Colonic mucosa (tissue), 4 donors: ENCODE measurements around the gene JPH4. TPM values are rescaled to one million over a fixed set of nuclear protein-coding genes. Genes with fewer than 3 reads are reported as not detected.

Experiments
- DNase-seq: peaks from one replicate; pipeline ENCODE4 v3.0.0-alpha.2; 2020
- H3K27ac ChIP-seq: fragments of 200-600 bp; one replicate; pipeline ENCODE4 v1.8.0; 2021
- H3K27me3 ChIP-seq: fragments of 200-600 bp; one replicate; pipeline ENCODE4 v1.8.0; 2021
- H3K36me3 ChIP-seq: fragments of 200-600 bp; one replicate; pipeline ENCODE4 v1.8.0; 2021
- H3K4me1 ChIP-seq: fragments of 200-600 bp; one replicate; pipeline ENCODE4 v1.8.0; 2021; ENCODE audit warnings: mild to moderate bottlenecking
- H3K4me3 ChIP-seq: fragments of 200-600 bp; one replicate; pipeline ENCODE4 v1.8.0; 2021
- H3K9ac ChIP-seq, 2 donors: one replicate each; pipeline ENCODE4 v1.7.0; 2013; ENCODE audit warnings: control low read depth in 2 of 2, low read depth in 2 of 2, low read length in 2 of 2
- H3K9me3 ChIP-seq: fragments of 200-600 bp; one replicate; pipeline ENCODE4 v1.8.0; 2021
- CTCF ChIP-seq: fragments of 200-600 bp; IDR thresholded peaks from one replicate; pipeline ENCODE4 v1.8.0; 2022; ENCODE audit warnings: antibody characterized with exemption, mild to moderate bottlenecking
- intact Hi-C: fragments of 100-400 bp; cut with DNase I; formaldehyde crosslinking; loops from one replicate; pipeline ENCODE4 v1.14.1; 2022
- total RNA-seq, 2 donors: library from RNA; stranded (reverse); fragmentation: NEBNext Ultra II Directional in 1 of 2; extraction: Animal tissue kit (Norgen Biotek cat#: 25700) in 1 of 2; gene quantifications; one replicate each; pipeline ENCODE4 v1.2.1, GENCODE V29; 2021
- donor health status: healthy.
- donor health status: DM: no; HTN: no; CAD: no.
- donor health status: DM: no; HTN: no; CAD: no.

JPH4 gene
- total RNA-seq, 2 donors from 2014 or later: 0.30 to 0.58 TPM

- H3K4me1 ChIP-seq: no peaks in the 10 kb centered on the region
- H3K4me3 ChIP-seq: no peak overlapping the region
- intact Hi-C loops: no loop called here
- no peaks in the 10 kb centered on the region for H3K36me3 ChIP-seq
- no peak overlapping the region for H3K27ac ChIP-seq
- no peak overlapping the region for H3K9ac ChIP-seq
- H3K9me3 ChIP-seq: no peaks in the 10 kb centered on the region
- no peak for TF ChIP-seq CTCF
- DNase-seq: no peak
- no peaks in the 10 kb centered on the region for H3K27me3 ChIP-seq
Measured at GRCh38 chr14:23530375-23531055, 48.1 kb downstream of the JPH4 start.

- no peaks in the 10 kb centered on the region for H3K4me1 ChIP-seq
- no peak for DNase-seq
- TF ChIP-seq CTCF: no peak
- no peaks in the 10 kb centered on the region for H3K27me3 ChIP-seq
- no peaks in the 10 kb centered on the region for H3K9me3 ChIP-seq
- H3K27ac ChIP-seq: no peak overlapping the region
- H3K4me3 ChIP-seq: no peak overlapping the region
- H3K9ac ChIP-seq: no peak overlapping the region
- intact Hi-C loops: no loop called here
- H3K36me3 ChIP-seq: no peaks in the 10 kb centered on the region
Measured at GRCh38 chr14:23529016-23529415, 49.6 kb downstream of the JPH4 start.

GRCh38 chr14:23528555-23528954, 50.0 kb downstream of the JPH4 start:
- H3K4me1 ChIP-seq: no peaks in the 10 kb centered on the region
- no peak for TF ChIP-seq CTCF
- no peak overlapping the region for H3K27ac ChIP-seq
- no peak overlapping the region for H3K9ac ChIP-seq
- H3K9me3 ChIP-seq: no peaks in the 10 kb centered on the region
- H3K4me3 ChIP-seq: no peak overlapping the region
- intact Hi-C loops: no loop called here
- DNase-seq: no peak
- no peaks in the 10 kb centered on the region for H3K36me3 ChIP-seq
- no peaks in the 10 kb centered on the region for H3K27me3 ChIP-seq

GRCh38 chr14:23525611-23526010, 53.0 kb downstream of the JPH4 start:
- Histone ChIP-seq H3K27me3 (no peaks in the 10 kb centered on the region), H3K36me3 (no peaks in the 10 kb centered on the region), H3K9me3 (no peaks in the 10 kb centered on the region), H3K27ac (no peak overlapping the region), H3K9ac (no peak overlapping the region), H3K4me1 (no peaks in the 10 kb centered on the region), H3K4me3 (no peak overlapping the region)
- intact Hi-C loops: no loop called here
- no peak for DNase-seq
- no peak for TF ChIP-seq CTCF

- Histone ChIP-seq H3K9me3 (no peaks in the 10 kb centered on the region), H3K9ac (no peak overlapping the region), H3K4me1 (no peaks in the 10 kb centered on the region), H3K27me3 (no peaks in the 10 kb centered on the region), H3K4me3 (no peak overlapping the region), H3K36me3 (no peaks in the 10 kb centered on the region), H3K27ac (no peak overlapping the region)
- intact Hi-C loops: no loop called here
- DNase-seq: no peak
- no peak for TF ChIP-seq CTCF
Measured at GRCh38 chr14:23524954-23525353, 53.6 kb downstream of the JPH4 start.
